HepG2 (cell line): Measurements from ENCODE around the gene KCNRG. TPM values are rescaled to one million over a fixed set of nuclear protein-coding genes. Genes with fewer than 3 reads are reported as not detected.

ENCODE experiments used
- ARID5B ChIP-seq: IDR thresholded peaks from 2 replicates; pipeline ENCODE4 v1.4.0; 2020; ENCODE audit warnings: mild to moderate bottlenecking, missing genetic modification reagents
- BCL6 ChIP-seq: IDR thresholded peaks from 2 replicates; pipeline ENCODE4 v1.6.1; 2016; ENCODE audit warnings: missing genetic modification reagents, missing compliant biosample characterization
- ELF3 ChIP-seq: IDR thresholded peaks from 2 replicates; pipeline ENCODE4 v1.6.1; 2016; ENCODE audit warnings: missing genetic modification reagents, missing compliant biosample characterization
- GTF2F1 ChIP-seq: fragments of 150-350 bp; IDR thresholded peaks from 2 replicates; pipeline ENCODE4 v1.6.1; 2014; ENCODE audit warnings: low read length
- JARID2 ChIP-seq: sonication (generic); formaldehyde crosslinking; IDR thresholded peaks from 2 replicates; pipeline ENCODE4 v1.8.1; 2023; ENCODE audit warnings: missing genetic modification reagents, inconsistent platforms; ENCODE audit not compliant: insufficient replicate concordance
- MATR3 ChIP-seq: sonication (generic); formaldehyde crosslinking; IDR thresholded peaks from 2 replicates; pipeline ENCODE4 v1.4.0; 2020; ENCODE audit warnings: missing genetic modification reagents
- MAZ ChIP-seq, 2 experiments: sonication (generic) in 1 of 2; formaldehyde crosslinking in 1 of 2; IDR thresholded peaks; 2 replicates each; pipeline versions ENCODE4 v1.5.0 to v1.6.1; 2012 to 2020; ENCODE audit warnings: low read depth in 2 of 2, mild to moderate bottlenecking in 2 of 2, borderline replicate concordance in 1 of 2, improper control_type of control experiment in 1 of 2, low read length in 1 of 2, missing genetic modification reagents in 1 of 2, moderate library complexity in 1 of 2
- NCOA1 ChIP-seq: sonication (generic); formaldehyde crosslinking; IDR thresholded peaks from 2 replicates; pipeline ENCODE4 v1.9.0; 2021; ENCODE audit warnings: missing genetic modification reagents
- NFATC3 ChIP-seq: sonication (generic); formaldehyde crosslinking; IDR thresholded peaks from 2 replicates; pipeline ENCODE4 v1.5.1; 2020; ENCODE audit warnings: mild to moderate bottlenecking, missing genetic modification reagents
- NFE2L2 ChIP-seq: fragments of 150-350 bp; IDR thresholded peaks from 2 replicates; pipeline ENCODE4 v1.6.1; 2014; ENCODE audit warnings: low read length
- NFYB ChIP-seq: sonication (generic); formaldehyde crosslinking; IDR thresholded peaks from 2 replicates; pipeline ENCODE4 v1.4.0; 2020; ENCODE audit warnings: missing genetic modification reagents
- PAWR ChIP-seq: sonication (generic); formaldehyde crosslinking; IDR thresholded peaks from 2 replicates; pipeline ENCODE4 v1.4.0; 2020; ENCODE audit warnings: missing genetic modification reagents, mild to moderate bottlenecking, borderline replicate concordance
- RFX3 ChIP-seq: IDR thresholded peaks from 2 replicates; pipeline ENCODE4 v1.6.1; 2016; ENCODE audit warnings: missing biosample characterization, missing genetic modification reagents
- SALL2 ChIP-seq: sonication (generic); formaldehyde crosslinking; IDR thresholded peaks from 2 replicates; pipeline ENCODE4 v1.8.1; 2023; ENCODE audit warnings: mild to moderate bottlenecking, missing genetic modification reagents, inconsistent platforms
- TCF7L2 ChIP-seq: IDR thresholded peaks from 2 replicates; pipeline ENCODE4 v1.6.1; 2011; ENCODE audit warnings: mild to moderate bottlenecking, low read depth, low read length, moderate library complexity
- ZFP37 ChIP-seq: sonication (generic); formaldehyde crosslinking; IDR thresholded peaks from 2 replicates; pipeline ENCODE4 v1.4.0; 2020; ENCODE audit warnings: missing genetic modification reagents, borderline replicate concordance
- ZNF251 ChIP-seq: sonication (generic); formaldehyde crosslinking; IDR thresholded peaks from 2 replicates; pipeline ENCODE4 v1.9.0; 2021; ENCODE audit warnings: mild to moderate bottlenecking, missing genetic modification reagents
- ZNF253 ChIP-seq: sonication (generic); formaldehyde crosslinking; IDR thresholded peaks from 2 replicates; pipeline ENCODE4 v1.8.0; 2022; ENCODE audit warnings: mild to moderate bottlenecking, missing genetic modification reagents, borderline replicate concordance
- ZNF501 ChIP-seq: sonication (generic); formaldehyde crosslinking; IDR thresholded peaks from 2 replicates; pipeline ENCODE4 v1.5.1; 2020; ENCODE audit warnings: mild to moderate bottlenecking, moderate library complexity, missing genetic modification reagents
- ZNF615 ChIP-seq: sonication (generic); formaldehyde crosslinking; IDR thresholded peaks from 2 replicates; pipeline ENCODE4 v1.5.0; 2020; ENCODE audit warnings: mild to moderate bottlenecking, missing genetic modification reagents, borderline replicate concordance
- ZNF768 ChIP-seq: sonication (generic); formaldehyde crosslinking; IDR thresholded peaks from 2 replicates; pipeline ENCODE4 v1.4.0; 2020; ENCODE audit warnings: missing genetic modification reagents
- ZNF883 ChIP-seq: sonication (generic); formaldehyde crosslinking; IDR thresholded peaks from 2 replicates; pipeline ENCODE4 v1.5.1; 2020; ENCODE audit warnings: mild to moderate bottlenecking, missing genetic modification reagents; ENCODE audit errors: not compliant biosample characterization
- ZUFSP ChIP-seq: sonication (generic); formaldehyde crosslinking; IDR thresholded peaks from 2 replicates; pipeline ENCODE4 v1.9.0; 2021; ENCODE audit warnings: missing genetic modification reagents, mild to moderate bottlenecking, borderline replicate concordance
- polyA plus RNA-seq, 8 experiments: library from polyadenylated mRNA; depleted of rRNA in 3 of 8; stranded (reverse) in 7 of 8; unstranded in 1 of 8; fragments of >200 nt; fragmentation: Illumina TruSeq in 4 of 8; extraction: Trizol in 4 of 8; gene quantifications; 2 replicates each; pipeline versions ENCODE4 v1.2.1 to v1.2.3, GENCODE V29; 2011 to 2016; ENCODE audit warnings: low read depth in 4 of 8, missing spikeins in 1 of 8, mixed read lengths in 1 of 8; ENCODE audit not compliant: insufficient read depth in 1 of 8
- total RNA-seq, 5 experiments: library from RNA; depleted of rRNA; stranded (reverse); fragments of >200 nt; fragmentation: Illumina TruSeq; extraction: Trizol; gene quantifications; 2 replicates each; pipeline ENCODE4 v1.2.3, GENCODE V29; 2016; ENCODE audit warnings: low read depth in 1 of 5
- TF ChIP-seq, protein P1 (sequence below): sonication (generic); formaldehyde crosslinking; IDR thresholded peaks from 2 replicates; pipeline ENCODE4 v1.4.0; 2020; ENCODE audit warnings: missing genetic modification reagents

KCNRG gene
- total and polyA plus RNA-seq, 2 of the 13 experiments (the other 11 are each of a cell fraction or from before 2014, with no cell fraction given): 1.0 to 1.5 TPM

DNA sequence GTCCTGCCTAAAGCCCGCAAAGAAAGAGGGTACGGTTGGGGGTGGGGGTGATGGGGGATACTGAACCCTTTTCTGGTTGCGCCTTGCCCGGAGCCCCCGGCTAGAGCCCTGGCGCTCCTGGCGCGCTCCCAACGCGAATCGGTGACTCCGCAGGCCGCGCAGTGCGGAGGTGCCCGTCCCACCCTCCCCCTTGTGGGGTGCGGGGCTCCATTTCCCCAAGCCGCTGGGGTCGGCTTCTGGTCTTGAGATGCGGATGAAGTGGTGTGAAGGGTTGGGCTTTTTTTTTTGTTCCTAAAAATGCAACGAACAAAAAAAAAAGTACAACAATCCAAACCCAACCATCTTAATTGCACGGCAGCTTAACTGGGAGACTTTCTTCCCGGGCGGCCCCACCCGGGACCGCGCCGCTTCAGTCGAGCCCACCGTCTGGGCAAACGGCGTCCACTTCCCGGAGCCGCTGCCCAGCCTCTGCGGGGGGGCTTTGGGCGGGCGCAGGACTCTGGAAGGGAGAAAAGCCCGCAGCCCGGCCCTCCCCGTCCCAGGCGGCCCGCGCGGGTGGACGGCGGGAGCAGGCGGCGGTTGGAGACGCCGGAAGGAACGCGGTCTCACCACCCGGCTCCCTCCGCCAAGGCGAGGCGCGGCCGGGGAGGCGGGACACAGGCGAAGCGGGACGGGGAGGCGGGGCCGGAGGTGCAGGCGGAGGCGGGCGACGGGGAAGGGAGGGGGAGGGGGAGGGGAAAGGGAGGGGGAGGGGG, 18.9 kb upstream of the KCNRG start (continued):
- TF ChIP-seq ZFP37 (CRISPR knock-in tag): peak; percentile 43; the same call in 1 of the 2 replicates
- TF ChIP-seq PAWR (CRISPR knock-in tag): no peak
- TF ChIP-seq ZUFSP (CRISPR knock-in tag): no peak
- TF ChIP-seq ZNF883 (CRISPR knock-in tag): peak; percentile 38
- no peak for TF ChIP-seq ELF3 (CRISPR knock-in tag)
- TF ChIP-seq MATR3: no peak
- no peak for TF ChIP-seq ZNF251
- no peak for TF ChIP-seq ZNF253 (CRISPR knock-in tag)
- TF ChIP-seq, protein P1, sequence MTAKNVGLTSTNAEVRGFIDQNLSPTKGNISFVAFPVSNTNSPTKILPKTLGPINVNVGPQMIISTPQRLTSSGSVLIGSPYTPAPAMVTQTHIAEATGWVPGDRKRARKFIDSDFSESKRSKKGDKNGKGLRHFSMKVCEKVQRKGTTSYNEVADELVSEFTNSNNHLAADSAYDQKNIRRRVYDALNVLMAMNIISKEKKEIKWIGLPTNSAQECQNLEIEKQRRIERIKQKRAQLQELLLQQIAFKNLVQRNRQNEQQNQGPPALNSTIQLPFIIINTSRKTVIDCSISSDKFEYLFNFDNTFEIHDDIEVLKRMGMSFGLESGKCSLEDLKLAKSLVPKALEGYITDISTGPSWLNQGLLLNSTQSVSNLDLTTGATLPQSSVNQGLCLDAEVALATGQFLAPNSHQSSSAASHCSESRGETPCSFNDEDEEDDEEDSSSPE: peak; percentile 83
- no peak for TF ChIP-seq NFE2L2
- no peak for TF ChIP-seq TCF7L2
- TF ChIP-seq JARID2 (CRISPR knock-in tag): no peak
- peak; percentile 34; the same call in 1 of the 2 replicates for TF ChIP-seq ZNF768 (CRISPR knock-in tag)
- peak; percentile 8; the same call in 1 of the 2 replicates for TF ChIP-seq BCL6 (CRISPR knock-in tag)
- peak; percentile 38; the same call in 1 of the 2 replicates for TF ChIP-seq ARID5B (CRISPR knock-in tag)
- TF ChIP-seq SALL2 (CRISPR knock-in tag): 0 out of 2 replicates have a peak, but pooled peaks have one; percentile 23
- TF ChIP-seq ZNF615: no peak
- 0 out of 2 replicates have a peak, but pooled peaks have one; percentile 40 for TF ChIP-seq NCOA1 (CRISPR knock-in tag)
- TF ChIP-seq ZNF501 (CRISPR knock-in tag): no peak
- no peak; the same call in 1 of the 2 replicates for TF ChIP-seq MAZ (IDR thresholded peaks at IDR 0.05; ENCODE audit: borderline replicate concordance, low read depth, low read length)
- TF ChIP-seq MAZ (CRISPR knock-in tag; IDR thresholded peaks at IDR 0.05; ENCODE audit: low read depth): no peak; the same call in 1 of the 2 replicates
- no peak for TF ChIP-seq RFX3 (CRISPR knock-in tag)
- TF ChIP-seq GTF2F1: no peak
- TF ChIP-seq NFATC3 (CRISPR knock-in tag): no peak
- no peak for TF ChIP-seq NFYB (CRISPR knock-in tag)
